ENCODE data around the gene CD180.

Gene CD180

GRCh38 chr5:67196537-67197059 lies at the start of gene CD180:
TSS of gene CD180 (minus strand) at chr5:67196799. CDS start at chr5:67196641, 158 bp downstream.
- DNase-seq = no peak

- DNase-seq = peak; percentile 74
Observed at GRCh38 chr5:67246108-67246507, 49.5 kb upstream of the CD180 start.

GRCh38 chr5:67245259-67245846 lies 48.8 kb upstream of the CD180 start:
- no peak for DNase-seq

GRCh38 chr5:67244345-67244793 lies 47.8 kb upstream of the CD180 start:
- peak; percentile 48 for DNase-seq

- no peak for DNase-seq
Observed at GRCh38 chr5:67243944-67244343, 47.3 kb upstream of the CD180 start.

- no peak for DNase-seq
Observed at GRCh38 chr5:67243349-67243748, 46.8 kb upstream of the CD180 start.

GRCh38 chr5:67241326-67241725 lies 44.7 kb upstream of the CD180 start:
- no peak for DNase-seq

- DNase-seq = peak; percentile 47
Observed at GRCh38 chr5:67240846-67241245, 44.2 kb upstream of the CD180 start.

- no peak for DNase-seq
Observed at GRCh38 chr5:67240065-67240464, 43.5 kb upstream of the CD180 start.

GRCh38 chr5:67238191-67238590 lies 41.6 kb upstream of the CD180 start:
- DNase-seq = peak; percentile 52

GRCh38 chr5:67235399-67236110 lies 39.0 kb upstream of the CD180 start:
- DNase-seq = no peak

GRCh38 chr5:67234671-67235176 lies 38.1 kb upstream of the CD180 start:
- DNase-seq = peak; percentile 97

GRCh38 chr5:67233075-67233474 lies 36.5 kb upstream of the CD180 start:
- DNase-seq = peak; percentile 47

GRCh38 chr5:67223211-67223610 lies 26.6 kb upstream of the CD180 start:
- DNase-seq = no peak

- no peak for DNase-seq
Observed at GRCh38 chr5:67222243-67223025, 25.8 kb upstream of the CD180 start.

GRCh38 chr5:67221487-67222242 lies 25.1 kb upstream of the CD180 start:
- DNase-seq = no peak

- DNase-seq = no peak
Observed at GRCh38 chr5:67216564-67216963, 20.0 kb upstream of the CD180 start.

GRCh38 chr5:67215519-67216471 lies 19.2 kb upstream of the CD180 start:
- DNase-seq = no peak

GRCh38 chr5:67214707-67215447 lies 18.3 kb upstream of the CD180 start:
- DNase-seq = no peak

GRCh38 chr5:67214036-67214435 lies 17.4 kb upstream of the CD180 start:
- DNase-seq = peak; percentile 15

GRCh38 chr5:67211926-67212325 lies 15.3 kb upstream of the CD180 start:
- peak; percentile 84 for DNase-seq
